Measurements from ENCODE around the gene RALGPS1. TPM values are rescaled to one million over a fixed set of nuclear protein-coding genes. Genes with fewer than 3 reads are reported as not detected.

RALGPS1 gene
- polyA plus RNA-seq, 1 donor = 30.6 TPM

DNA sequence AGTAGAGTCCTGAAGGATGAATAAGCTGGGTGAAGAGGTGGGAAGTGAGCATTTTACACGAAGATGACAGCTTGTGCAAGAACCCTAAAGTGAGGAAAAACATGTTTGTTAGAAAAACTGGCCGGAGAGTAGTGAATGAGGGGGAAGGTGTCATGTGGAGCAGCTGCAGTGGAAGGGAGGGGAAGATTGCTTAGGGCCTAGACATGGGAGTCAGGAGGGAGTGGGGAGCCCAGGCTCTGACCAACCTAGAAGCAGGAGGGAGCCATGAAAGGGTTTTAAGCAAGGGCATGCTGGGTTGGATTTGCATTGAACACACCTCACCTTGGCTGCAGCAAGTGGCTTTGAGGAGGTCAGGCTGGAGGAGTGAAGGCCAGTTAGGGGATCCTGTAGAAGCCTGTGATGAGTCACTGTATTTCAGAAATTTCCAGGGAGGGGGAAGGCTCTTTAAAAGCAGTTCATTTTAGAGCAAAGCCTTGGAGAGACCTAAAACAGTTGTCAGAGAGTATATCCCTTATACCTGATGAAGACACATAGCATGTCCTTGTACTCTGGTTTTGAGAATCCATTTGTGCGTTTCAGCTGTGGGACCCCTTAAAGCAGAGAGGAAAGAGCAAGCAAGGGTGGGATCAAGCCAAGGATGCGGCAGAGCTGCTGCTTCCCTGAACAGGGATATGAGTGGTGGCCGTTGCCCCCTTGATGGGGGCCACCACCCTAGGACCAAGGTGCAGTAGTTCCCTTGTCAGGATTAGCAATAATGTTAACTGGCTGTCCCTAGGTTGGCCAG lies 162.5 kb downstream of the RALGPS1 start:
- no peak for DNase-seq

GRCh38 chr9:127077644-127077946 lies 163.0 kb downstream of the RALGPS1 start:
- DNase-seq = no peak

DNA sequence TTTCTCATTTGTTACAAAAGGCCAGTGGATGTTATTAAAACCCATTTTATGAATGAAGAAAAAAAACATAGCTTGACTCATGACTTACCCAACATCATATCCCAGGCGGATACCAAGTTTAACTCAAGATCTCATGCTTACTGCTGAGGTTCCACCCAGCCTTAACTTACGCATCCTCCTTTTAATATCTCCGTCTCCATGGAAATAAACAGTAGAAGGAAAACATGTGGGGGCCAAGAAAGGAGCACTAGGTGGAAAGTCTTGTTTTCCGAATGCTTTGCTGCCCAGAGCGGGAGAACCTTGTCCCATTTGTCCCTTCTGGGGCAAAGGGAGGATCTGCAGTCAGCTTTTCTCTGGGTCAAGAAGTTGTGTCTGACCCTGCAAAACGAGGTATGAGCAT lies 163.8 kb downstream of the RALGPS1 start:
- DNase-seq = no peak

DNA sequence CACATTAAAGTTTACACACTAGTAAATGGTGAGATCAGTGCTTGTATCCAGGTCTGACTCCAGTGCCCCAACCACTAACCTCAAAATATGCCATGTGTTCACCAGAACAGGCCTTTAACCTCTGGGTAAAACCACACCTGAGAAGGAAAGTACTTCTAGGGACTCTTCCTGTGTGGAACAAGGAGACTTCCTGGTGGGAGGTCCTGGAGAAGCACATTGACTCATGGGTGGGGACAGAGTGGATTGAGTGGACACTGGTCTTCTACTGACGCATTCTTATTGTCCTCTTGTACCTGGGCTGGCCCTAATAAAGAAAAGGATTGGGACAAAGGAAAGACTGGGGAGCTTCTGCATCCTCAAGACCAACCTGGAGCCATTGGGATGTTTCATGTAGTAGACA lies 164.4 kb downstream of the RALGPS1 start:
- DNase-seq = no peak

DNA sequence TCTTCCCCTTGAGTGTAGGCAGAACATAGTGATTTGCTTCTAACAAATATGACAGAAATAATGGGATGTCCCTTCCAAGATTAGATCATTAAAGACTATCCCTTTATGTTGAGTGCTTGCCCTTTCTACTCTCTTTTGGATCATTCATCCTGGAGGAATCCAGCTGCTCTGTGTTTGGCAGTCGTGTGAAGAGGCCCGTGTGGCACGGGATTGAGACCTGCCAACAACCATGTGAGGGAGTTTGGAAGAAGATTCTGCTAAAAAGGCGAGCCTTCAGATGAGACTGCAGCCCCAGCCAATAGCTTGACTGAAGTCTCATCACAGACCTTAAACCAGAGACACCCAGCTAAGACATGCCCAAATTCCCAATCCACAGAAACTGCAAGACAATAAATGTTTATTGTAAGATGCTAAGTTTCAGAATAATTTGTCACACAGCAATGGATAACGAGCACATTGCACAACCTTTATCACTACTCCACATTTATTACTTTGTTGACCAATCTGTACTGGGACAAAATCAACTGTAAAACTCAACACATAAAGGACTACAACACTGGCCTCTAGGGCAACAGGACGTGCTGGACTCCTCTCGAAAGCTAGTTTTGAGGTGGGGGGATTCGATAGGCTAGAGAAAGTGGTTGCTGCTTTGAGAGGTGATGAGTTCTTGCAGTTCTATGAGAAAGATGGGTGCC lies 165.0 kb downstream of the RALGPS1 start:
- DNase-seq = no peak

- no peak for DNase-seq
These were observed 166.9 kb downstream of the RALGPS1 start for GRCh38 chr9:127081250-127082185.

DNA sequence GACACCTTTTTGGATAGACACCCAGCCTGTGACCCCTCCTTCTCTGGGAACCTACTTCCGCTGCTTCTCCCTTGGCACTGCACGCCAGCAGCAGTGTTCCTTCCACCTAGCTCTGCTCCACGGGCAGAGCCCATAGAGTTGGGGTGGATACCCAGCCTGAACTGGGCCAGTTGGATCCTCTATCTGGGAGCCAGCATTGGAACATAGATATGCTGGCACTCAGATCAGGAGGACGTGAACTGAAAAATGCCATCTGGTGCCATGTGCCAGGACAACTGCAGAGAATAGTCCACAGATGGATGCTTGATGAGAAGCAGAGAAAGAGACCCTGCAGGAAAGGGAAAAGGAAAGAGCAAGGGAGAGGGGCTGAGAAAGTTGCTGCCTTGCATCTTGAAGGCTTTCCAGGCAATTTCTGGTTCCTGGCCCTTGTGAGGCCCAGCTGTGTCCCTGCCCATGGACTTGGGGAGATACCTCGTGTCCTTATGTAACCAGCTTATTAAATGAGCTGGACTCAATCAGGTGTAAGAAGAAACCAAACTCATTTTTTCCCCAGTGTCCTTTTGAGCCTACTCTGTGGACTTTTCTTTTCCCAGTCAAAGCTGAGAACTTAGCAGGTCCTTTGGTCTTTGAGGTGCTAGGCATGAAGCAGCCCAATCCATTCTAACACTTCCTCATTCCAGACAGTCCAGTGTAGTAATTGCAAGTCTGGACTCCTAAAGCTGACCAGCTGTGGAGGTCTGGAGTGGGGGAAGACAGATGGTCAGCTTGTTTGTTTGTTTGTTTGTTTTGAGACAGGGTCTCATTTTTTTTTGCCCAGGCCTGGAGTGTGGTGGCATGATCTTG lies 168.8 kb downstream of the RALGPS1 start:
- DNase-seq = no peak

- DNase-seq = no peak
These were observed 169.8 kb downstream of the RALGPS1 start for GRCh38 chr9:127084076-127085039.

GRCh38 chr9:127085186-127085585 lies 170.6 kb downstream of the RALGPS1 start:
- DNase-seq = no peak

DNA sequence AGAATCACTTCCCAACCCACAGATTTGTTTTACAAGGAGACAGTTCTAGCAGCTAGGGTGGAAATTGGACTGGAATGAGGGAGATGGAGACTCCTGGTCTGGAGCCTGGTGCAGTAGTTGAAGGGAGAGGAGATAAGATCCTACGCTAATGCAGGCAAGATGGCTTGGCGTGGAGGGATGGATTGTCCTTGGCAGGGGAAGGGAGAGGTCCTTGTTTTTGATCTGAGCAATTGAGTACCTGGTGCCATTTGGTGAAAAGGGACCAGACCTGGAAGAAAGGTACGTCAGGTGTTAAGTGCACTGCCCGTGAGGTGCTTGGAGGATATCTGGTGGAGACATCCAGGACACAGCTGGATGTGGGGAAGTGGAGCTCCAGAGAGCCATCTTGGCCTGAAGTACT lies 172.2 kb downstream of the RALGPS1 start:
- no peak for DNase-seq

GRCh38 chr9:127087411-127087810 lies 172.8 kb downstream of the RALGPS1 start:
- DNase-seq = no peak

DNA sequence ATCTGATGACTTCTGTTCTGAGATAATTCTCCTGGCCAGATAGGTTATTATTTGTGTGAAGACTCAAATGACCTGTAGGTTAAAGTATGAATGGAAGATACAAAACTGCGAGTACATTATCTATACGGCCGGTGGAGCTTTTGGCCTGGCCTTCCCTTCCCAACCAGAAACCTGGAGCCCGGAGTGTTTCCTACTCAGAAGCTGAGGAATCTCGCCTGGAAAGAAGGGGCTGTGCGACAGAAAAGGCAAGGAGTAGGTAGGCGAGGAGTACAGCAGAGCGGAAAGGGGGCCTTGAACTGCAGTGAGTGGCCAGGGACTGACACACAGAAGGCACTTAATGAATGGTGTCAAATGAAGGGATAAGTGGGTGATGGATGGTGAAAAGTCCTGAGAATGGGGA lies 173.3 kb downstream of the RALGPS1 start:
- DNase-seq = no peak

GRCh38 chr9:127088724-127089615 lies 174.4 kb downstream of the RALGPS1 start:
- no peak for DNase-seq

GRCh38 chr9:127089631-127090081 lies 175.1 kb downstream of the RALGPS1 start:
- no peak for DNase-seq

- DNase-seq = no peak
These were observed 175.9 kb downstream of the RALGPS1 start for GRCh38 chr9:127090341-127090985.

DNA sequence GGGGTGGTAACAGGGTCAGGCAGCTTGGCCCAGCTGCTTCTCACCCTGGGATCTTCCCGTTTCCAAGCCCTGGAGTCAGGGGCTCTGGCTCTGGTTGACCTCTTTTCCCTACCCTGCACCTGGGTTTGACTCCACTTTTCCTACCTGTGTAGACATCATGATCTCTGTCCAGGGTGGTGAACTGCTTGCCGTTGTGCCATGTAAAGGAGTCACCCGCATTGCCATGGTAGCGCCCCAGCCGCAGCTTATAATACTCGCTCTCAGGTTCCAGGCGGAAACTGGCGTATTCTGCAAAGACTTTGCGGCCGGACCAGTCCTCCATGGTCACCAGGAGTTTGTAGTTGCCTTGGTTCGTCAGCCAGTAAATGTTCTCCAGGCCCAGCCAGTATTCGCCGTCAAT lies 176.9 kb downstream of the RALGPS1 start:
- DNase-seq = no peak

DNA sequence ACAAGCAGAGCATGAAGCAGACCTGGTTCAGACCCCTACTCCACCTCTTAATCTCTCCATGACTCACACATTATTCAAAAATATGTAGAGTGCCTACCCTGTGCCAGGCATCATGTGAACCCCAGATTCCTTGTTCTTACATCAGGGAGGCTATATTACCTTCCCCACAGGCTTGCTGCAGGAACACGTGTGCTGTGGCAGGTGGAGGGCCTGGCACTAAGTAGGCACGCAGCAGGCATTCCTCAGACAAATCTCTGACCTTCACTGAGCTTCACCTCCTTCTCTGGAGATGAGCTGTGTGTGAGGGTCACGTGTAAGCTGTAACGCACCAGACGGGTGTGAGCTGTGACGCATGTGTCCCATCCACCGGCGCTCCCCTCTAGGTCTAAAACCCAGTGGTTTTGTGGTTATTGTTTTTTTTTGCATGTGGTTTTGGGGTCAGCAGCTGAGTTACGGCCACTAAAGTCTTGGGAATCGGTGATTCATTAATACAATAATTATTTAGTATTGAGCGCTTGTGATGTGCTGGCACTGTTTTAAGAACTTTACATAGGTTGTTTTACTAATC lies 177.5 kb downstream of the RALGPS1 start:
- DNase-seq = no peak

GRCh38 chr9:127093319-127094020 lies 178.9 kb downstream of the RALGPS1 start:
- no peak for DNase-seq

Data from left kidney (tissue), 2 donors.